HG03432 (cell line): Measurements from ENCODE around the gene ARPC1A.
"Not testable (repeated sequence)": the region's sequence is repeated elsewhere in the genome, so short reads cannot be mapped to it uniquely, and the experiment has no call there.

Experiments used
- ATAC-seq: cut with Tn5 transposase; IDR thresholded peaks from one replicate; pipeline ENCODE4 v1.9.1; 2021; ENCODE audit warnings: mild to moderate bottlenecking, moderate library complexity; ENCODE audit not compliant: unreplicated experiment

The ARPC1A gene

DNA sequence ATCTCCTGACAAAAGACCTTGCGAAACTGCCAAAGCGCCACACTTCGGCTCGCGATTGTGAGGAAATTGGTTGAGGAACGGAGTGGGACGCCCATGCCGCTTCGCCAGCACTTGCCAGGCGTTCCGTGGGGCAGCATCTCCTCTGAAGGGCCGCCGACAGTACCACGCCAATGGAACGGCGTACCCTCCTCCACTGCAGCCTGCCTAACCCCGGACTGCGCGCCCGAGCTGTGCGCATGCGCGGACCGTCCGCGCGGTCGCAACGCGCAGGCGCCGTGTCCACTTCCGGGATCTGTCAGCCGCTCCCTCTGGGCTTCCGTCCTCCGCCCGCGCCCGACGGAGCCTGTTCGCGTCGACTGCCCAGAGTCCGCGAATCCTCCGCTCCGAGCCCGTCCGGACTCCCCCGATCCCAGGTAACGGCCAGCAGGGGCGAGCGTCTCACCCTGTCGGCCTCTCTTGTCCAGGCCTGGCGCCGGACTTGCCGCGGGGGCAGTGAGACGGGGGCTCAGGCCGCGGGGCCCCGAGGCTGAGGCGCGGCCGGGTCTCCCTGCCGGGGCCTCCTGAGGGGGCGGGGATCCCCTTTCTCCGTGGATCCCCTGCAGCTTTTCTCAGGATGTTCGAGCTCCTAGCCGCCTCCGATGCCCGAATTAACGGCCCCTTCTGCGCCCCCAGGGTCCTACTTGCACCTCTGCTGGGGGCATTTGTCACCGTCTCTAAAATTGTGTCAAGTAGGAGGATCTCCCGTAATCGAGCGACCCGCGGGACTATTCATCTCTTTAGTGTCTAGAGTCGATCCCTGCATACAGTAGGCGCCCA, at the start of gene ARPC1A:
Gene ARPC1A (plus strand): TSS at position 307 of the 816 bp plus-strand sequence. CDS start 7,456 bp downstream, outside the sequence.
- peak; percentile 93 for ATAC-seq

DNA sequence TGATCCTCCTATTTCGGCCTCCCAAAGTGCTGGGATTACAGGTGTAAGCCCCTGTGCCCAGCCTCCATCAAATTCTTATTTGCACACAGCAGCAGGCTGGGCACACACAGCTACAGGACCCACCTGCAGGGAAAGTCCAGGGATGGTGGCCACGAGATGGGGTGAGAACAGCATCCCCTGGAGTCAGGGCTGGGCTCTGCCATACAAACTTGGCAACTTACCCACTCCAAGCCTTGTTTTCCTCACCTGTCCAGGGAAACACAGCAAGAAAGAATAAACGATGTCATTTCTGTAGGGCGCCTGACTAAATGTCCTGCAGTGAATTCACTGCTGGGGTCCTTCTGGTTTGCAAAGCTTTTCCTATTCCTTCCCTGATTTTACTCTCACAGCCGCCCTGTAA, 47.5 kb upstream of the ARPC1A start:
- ATAC-seq = no peak

DNA sequence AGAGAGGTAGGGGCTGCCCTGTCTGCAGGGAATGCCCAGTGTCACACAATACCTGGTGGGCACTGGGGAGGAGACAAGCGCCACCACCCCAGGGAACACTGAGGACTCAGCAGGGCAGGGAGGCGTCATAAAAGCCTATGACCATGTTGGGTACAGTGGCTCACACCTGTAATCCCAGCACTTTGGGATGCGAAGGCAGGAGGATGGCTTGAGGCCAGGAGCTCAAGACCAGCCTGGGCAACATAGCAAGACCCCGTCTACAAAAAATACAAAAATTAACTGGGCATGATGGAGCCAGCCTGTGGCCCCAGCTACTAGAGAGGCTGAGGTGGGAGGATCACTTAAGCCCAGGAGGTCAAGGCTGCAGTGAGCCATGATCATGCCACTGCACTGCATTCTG, 41.5 kb upstream of the ARPC1A start:
- ATAC-seq = not testable (repeated sequence)

DNA sequence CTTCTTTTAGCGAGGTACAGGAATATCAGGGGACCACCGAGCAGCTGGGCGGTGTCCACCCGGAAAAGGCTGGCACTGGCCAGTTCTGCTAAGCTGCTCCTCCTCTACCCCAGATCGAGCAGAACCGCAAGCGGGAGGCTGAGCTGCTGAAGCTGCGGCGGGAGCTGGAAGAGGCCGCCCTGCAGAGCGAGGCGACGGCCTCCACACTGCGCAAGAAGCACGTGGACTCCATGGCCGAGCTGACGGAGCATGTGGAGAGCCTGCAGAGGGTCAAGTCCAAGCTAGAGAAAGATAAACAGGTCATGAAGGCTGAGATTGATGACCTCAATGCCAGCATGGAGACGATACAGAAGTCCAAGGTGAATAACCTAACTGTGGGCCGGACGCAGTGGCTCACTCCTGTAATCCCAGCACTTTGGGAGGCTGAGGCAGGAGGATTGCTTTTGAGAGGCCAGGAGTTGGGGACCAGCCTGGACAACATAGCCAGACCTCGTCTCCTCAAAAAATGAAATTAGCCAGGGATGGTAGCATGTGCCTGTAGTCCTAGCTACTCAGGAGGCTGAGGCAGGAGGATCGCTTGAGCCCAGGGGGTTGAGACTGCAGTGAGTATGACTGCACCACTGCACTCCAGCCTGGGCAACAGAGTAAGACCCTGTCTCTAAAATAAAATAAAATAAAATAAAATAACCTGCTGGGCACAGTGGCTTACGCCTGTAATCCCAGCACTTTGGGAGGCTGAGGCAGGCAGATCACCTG, 37.7 kb upstream of the ARPC1A start:
- no peak for ATAC-seq

DNA sequence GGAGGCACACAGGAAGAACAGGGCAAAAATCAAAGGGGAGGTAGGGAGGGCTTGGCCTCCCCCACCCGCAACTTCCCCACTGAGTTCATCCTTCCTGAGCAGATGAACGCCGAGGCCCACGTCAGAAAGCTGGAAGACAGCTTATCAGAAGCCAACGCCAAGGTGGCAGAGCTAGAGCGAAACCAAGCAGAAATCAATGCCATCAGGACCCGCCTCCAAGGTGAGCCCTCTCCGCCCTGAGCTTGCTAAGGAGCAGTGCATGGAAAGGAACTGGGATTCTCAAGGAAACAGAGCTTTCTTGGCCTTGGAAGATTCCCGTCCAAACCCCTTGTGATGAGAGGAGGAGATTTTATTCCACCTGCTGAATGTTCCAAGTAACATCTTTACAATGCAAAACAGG, 36.5 kb upstream of the ARPC1A start:
- ATAC-seq = no peak

DNA sequence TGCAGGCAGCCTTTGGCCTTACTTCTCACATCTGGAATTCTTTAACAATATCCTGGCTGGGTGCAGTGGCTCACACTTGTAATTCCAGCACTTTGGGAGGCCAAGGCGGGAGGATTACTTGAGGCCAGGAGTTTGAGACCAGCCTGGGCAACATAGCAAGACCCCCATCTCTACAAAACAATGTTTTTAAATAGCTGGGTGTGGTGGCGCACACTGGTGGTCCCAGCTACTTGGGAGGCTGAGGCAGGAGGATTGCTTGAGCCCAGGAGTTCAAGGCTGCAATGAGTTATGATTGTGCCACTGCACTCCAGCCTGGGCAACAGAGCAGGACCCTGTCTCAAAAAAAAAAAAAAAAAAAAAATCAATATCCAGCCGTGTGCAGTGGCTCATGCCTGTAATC, 35.5 kb upstream of the ARPC1A start:
- ATAC-seq = not testable (repeated sequence)

DNA sequence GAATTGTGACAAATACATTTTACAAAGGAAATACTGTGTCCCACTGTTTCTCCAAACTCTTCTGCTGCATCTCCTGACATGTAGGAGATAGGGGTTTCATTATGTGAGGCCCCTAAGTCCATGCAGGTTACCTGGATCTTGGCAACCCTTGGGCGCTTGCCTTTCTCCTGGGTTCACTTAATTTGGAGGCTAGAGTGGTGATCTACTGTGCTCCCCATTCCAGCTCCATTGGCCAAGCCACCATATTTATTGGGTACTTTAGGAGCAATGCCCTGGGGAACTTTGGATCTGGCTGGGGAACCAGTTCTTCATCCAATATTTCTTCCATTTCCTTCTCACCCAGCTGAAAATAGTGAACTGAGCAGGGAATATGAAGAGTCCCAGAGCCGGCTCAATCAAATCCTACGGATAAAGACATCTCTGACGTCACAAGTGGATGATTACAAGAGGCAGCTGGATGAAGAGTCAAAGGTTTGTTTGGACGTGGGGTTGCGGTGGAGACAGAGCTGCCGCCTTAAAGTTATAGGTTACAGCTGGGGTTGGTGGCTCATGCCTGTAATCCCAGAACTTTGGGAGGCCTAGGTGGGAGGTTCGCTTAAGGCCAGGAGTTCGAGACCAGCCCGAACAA, 34.6 kb upstream of the ARPC1A start:
- no peak for ATAC-seq

DNA sequence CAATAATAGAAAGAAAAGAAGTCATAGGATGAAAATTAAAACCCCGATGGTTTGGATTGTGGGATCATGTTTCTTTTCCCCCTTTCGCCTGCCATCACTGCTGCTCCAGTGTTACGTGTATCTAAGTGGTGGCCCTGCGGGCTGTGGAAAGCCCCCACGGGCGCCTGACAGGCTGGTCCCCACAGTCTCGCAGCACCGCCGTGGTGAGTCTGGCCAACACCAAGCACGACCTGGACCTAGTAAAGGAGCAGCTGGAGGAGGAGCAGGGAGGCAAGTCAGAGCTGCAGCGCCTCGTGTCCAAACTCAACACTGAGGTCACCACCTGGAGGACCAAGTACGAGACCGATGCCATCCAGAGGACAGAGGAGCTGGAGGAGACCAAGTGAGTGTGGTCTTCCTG, 33.6 kb upstream of the ARPC1A start:
- ATAC-seq = no peak

DNA sequence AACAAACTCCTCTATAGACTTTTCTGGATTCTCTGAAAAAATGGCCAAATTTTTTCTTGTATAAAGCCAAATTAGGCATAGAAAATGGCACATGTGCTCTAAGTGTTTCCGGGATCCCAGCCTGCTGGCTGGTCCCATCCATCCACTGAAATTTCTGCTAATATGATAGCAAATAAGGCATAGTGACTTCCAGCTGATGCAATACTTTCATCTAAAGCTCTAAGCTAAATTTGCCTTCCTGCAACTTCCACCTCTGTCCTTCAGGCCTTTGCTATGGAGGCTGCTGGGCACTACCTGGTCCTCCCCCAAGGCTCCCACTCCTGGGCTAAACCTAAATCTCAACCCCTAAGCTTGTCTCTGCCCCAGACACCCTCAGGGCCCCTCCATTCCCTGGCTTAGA, 32.5 kb upstream of the ARPC1A start:
- ATAC-seq = no peak

DNA sequence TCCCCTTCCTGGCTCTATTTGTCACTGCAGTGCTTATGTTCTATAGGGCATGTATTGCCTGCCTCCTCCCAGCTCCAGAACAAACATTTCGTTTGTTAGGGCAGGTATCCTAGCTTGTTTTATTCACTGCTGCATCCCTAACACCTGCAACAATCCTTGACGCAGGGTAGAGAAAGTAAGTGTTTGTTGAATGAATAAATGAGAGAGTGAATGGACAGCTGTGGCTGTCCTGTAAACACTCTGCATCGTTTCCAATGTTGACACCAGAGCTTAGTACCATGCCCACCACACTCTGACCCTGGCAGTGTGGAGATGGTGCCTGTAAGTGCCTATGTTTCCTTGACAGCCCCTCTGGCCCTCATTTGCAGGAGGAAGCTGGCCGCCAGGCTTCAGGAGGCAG, 32.0 kb upstream of the ARPC1A start:
- ATAC-seq = no peak

DNA sequence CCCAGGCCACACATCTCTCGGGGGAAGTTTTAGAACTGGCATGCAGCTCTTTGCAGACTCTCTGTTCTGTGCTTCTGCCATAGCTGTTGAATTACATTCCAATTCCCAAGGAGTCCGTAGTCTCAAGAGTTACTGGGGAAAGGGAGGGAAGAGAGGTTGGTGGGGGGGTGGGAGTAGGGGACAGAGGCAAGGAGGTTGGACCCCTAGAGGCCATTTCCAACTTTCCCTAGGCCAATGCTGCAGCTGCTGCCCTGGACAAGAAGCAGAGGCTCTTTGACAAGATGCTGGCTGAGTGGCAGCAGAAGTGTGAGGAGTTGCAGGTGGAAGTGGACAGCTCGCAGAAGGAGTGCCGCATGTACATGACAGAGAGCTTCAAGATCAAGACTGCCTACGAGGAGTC, 29.2 kb upstream of the ARPC1A start:
- ATAC-seq = no peak

DNA sequence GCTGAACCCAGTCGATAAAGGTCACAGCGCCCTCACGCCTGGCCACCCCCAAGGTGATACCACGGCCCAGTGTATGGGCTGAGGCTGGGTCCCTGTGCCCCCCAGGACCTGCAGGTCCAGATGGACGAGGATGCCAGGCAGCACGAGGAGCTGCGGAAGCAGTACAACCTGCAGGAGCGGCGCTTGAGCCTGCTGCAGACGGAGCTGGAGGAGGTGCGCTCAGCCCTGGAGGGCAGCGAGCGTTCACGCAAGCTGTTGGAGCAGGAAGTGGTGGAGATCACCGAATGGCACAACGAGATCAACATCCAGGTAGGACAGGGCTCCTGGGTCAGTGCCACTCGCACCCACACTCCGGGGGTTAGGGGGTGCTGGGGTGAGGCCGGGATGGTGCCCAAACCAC, 24.2 kb upstream of the ARPC1A start:
- no peak for ATAC-seq

DNA sequence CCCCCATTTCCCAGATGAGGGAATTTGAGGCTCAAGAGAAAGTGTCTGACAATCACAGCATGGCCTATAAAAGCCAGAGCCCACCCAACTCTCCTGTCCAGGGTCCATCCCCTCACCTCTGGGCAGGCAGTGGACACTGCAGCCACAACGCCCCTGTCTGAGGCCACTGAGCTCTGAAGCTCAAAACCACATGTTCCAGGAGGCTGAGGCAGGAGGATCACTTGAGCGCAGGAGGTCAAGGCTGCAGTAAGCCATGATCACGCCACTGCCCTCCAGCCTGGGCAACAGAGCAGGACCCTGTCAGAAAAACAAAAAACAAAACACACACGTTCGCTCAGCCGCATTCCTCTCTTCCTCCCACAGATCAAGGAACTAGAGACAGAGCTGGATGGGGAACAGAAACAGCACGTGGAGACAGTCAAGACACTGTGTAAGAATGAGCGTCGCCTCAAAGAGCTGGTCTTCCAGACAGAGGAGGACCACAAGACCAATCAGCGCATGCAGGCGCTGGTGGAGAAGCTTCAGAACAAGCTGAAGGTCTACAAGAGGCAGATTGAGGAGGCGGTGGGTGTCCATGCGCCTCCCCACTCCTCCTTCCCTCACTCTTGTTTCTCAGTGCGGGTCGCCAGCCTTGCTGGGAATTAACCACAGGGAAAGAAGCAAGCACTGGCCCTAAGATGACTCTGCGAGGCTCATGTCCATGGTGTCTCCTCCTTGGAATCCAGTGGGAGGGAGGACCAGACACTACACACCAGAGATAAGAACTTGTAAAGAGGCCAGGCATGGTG, 20.0 kb upstream of the ARPC1A start:
- ATAC-seq = no peak

DNA sequence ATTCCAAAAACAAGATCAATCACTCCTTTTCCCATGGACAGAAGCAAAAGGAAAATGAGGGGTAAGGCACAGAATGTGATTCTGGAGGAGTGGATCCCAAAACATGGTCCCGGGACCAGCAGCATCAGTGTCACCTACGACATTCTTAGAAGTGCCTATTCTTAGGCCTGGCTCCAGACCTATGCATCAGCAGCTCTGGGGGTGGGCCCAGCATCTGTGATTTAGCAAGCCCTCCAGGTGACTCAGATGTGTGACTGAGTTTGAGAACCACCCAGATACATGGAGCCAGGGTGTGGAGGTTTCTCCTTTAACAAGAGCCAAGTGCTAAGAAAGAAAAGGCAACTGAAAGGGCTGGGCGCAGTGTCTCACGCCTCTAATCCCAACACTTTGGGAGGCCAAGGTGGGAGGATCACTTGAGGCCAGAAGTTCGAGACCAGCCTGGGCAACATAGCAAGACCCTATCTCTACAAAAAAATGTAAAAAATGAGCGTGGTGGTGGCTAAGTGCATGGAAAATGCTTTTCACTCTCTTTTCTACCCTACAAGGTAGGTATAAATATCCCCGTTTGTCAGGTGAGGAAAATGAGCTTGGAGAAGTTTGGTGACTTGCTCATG, 17.1 kb upstream of the ARPC1A start:
- no peak for ATAC-seq

DNA sequence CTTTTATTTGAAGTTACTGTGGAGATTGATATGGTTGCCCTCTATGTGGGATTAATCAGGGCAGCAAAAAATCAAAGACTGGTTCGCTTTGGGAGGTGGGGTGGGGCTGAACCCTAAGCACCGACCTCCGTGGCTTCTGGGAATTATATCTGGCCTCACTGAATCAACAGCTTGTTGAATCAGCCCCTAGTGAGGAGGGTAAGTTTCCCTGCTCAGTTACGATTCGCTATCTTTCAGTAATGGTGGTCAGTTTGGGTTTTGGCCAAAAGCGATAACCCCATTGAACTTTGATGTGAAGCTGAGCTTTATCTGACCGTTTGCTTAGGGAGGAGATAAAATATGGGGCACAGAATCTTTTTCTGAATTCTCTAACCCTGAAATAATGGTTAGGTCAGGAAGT, 16.6 kb upstream of the ARPC1A start:
- ATAC-seq = no peak

DNA sequence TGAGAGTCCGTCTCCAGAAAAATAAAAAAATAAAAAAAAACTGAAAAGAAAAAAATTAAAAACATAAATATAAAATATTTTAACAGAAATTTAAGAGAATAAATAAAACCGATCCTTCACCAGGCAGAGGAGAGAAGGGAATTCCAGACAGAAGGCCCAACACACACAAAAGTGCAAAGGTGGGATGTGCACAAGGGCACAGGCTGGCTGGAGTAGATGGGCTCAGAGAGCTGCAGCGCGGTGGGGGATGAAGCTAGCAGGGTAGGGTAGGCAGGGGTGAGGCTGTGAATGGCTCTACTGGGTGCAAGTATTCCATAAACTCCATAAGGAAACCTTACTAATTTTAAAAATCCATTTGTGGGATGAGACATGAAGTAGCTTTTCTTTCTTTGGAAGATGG, 15.7 kb upstream of the ARPC1A start:
- ATAC-seq = no peak

DNA sequence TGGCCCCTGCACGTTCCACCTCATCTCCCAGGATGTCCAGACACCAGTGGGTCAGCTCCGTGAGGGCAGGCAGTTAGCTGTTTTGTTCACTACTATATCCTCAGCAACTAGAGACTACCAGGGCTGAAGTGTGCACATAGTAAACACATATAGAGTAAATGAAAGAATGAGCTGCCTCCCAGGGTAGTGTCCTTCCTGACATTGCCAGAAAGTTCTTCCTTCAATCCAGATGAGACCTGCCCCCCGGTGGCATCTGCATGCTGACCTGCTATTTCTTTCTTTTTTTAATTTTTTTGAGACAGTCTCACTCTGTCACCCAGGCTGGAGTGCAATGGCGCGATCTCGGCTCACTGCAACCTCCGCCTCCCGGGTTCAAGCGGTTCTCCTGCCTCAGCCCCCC, 14.0 kb upstream of the ARPC1A start:
- no peak for ATAC-seq

DNA sequence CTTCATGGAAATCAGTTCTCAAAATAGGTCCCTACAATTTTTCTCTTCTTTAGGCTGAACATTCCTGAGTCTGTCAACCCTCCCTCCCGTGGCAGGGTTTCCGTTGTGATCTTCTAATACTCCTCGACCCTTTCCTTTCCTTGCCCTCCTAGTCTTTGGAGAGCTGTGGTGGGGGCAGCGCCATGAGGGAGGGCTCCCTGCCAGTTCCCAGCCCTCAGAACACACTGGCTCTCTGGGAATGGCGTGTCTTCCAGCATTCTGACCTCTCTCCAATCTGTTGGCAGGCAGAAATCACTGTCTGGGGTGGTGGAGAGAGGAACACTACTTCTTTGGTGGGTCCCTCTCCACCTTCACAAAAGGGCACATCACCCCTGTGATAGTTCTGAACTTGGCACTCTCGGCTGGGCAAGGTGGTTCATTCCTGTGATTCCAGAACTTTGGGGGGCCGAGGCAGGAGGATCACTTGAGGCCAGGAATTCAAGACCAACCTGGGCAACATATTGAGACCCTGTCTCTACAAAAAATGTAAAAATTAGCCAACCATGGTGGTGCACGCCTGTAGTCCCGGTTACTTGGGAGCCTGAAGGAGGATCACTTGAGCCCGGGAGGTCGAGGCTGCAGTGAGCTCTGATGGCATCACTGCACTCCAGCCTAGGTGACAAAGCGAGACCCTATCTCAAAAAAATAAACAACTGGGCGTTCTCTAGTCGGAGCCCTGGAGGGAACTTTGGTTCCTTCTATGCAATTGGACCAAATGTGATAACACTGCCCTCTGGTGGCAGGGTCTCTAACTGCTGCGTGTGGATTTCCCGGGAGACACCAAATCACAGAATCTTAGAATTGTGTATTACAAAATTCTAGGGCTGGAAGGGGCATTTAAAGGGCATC, 13.1 kb upstream of the ARPC1A start:
- no peak for ATAC-seq

DNA sequence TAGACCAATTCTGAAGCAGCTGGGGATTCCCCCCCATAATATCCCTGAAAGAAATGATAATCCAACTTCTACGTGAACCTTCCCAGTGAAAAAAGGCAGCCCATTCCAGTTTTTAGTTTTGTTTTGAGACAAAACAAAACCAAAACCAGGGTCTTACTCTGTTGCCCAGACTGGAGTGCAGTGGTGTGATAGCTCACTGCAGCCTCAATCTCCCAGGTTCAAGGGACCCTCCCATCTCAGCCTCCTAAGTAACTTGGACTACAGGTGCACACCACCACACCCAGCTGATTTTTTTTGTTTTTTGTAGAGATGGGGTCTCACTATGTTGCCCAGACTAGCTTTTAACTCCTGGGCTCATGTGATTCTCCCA, 12.5 kb upstream of the ARPC1A start:
- ATAC-seq = no peak

DNA sequence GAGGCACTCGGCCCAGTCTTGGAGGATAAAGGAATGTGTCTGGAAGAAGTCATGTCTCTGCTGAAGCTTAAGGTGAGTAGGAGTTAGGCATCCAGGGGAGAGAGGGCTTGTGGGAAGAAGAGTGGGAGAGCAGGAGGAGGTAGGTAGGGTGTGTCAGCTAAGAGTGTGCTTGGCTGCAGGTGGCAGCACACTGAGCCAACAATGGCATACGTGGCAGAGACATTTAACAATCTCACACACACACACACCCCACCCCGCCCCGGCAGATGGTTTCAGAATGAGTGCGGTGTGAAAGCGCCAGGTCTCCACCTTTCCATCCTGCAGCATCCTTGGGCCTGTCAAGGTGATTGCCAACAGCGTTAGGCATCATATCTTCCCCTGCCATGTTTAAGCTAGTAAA, 11.2 kb upstream of the ARPC1A start:
- no peak for ATAC-seq
